H1 (cell line): Measurements from ENCODE around the gene SLC39A13. TPM values are rescaled to one million over a fixed set of nuclear protein-coding genes. Genes with fewer than 3 reads are reported as not detected.

Experiments
- CTCF ChIA-PET: fragments of 300-600 bp; sonication (Branson Sonifier 250); formaldehyde crosslinking; loops from one replicate; lab custom pipeline; 2021; ENCODE audit not compliant: partially characterized antibody; lab: Charles Lee
- POLR2A ChIA-PET: fragments of 300-600 bp; sonication (Branson Sonifier 250); formaldehyde crosslinking; loops from one replicate; lab custom pipeline; 2021; ENCODE audit warnings: inconsistent platforms; ENCODE audit not compliant: partially characterized antibody; lab: Charles Lee
- DNase-seq, 2 experiments: peaks; one replicate each; pipeline versions ENCODE4 v3.0.0 to v3.0.0-alpha.2; 2010 to 2022; ENCODE audit warnings: low spot score in 2 of 2, low read depth in 1 of 2, mixed read lengths in 1 of 2
- FAIRE-seq: peaks from 2 replicates; lab custom pipeline; 2011; peaks lifted over from hg19 to GRCh38; lab: Jason Lieb, UNC
- H2AFZ ChIP-seq: 2 replicates; pipeline ENCODE4 v1.8.1; 2012; ENCODE audit warnings: low read length, inconsistent platforms
- H2AK5ac ChIP-seq: 2 replicates; pipeline ENCODE4 v1.6.1; 2013; ENCODE audit warnings: low read depth, low read length
- H2BK120ac ChIP-seq: replicated peaks from 2 replicates; pipeline ENCODE3; 2013; ENCODE audit warnings: low read depth, low read length, inconsistent platforms
- H2BK12ac ChIP-seq: 2 replicates; pipeline ENCODE4 v1.6.1; 2013; ENCODE audit warnings: low read depth, low read length
- H2BK15ac ChIP-seq: 2 replicates; pipeline ENCODE4 v1.6.1; 2013; ENCODE audit warnings: low read length
- H2BK20ac ChIP-seq: 2 replicates; pipeline ENCODE4 v1.6.1; 2013; ENCODE audit warnings: low read length
- H2BK5ac ChIP-seq: 2 replicates; pipeline ENCODE4 v1.6.1; 2013; ENCODE audit warnings: low read depth, low read length
- H3K14ac ChIP-seq: 2 replicates; pipeline ENCODE4 v1.6.1; 2013; ENCODE audit warnings: inconsistent platforms; ENCODE audit not compliant: insufficient read length
- H3K18ac ChIP-seq: 2 replicates; pipeline ENCODE4 v1.6.1; 2013; ENCODE audit warnings: low read length; ENCODE audit errors: extremely low read depth
- H3K23ac ChIP-seq: 2 replicates; pipeline ENCODE4 v1.6.1; 2013; ENCODE audit warnings: inconsistent platforms; ENCODE audit not compliant: insufficient read length
- H3K23me2 ChIP-seq: 2 replicates; pipeline ENCODE4 v1.6.1; 2013; ENCODE audit warnings: low read depth, low read length
- H3K27ac ChIP-seq: 2 replicates; pipeline ENCODE4 v1.6.1; 2011; ENCODE audit warnings: low read depth, low read length, inconsistent platforms
- H3K27me3 ChIP-seq, 4 experiments: replicated peaks in 1 of 4; 1 replicate in 1 of 4; 2 replicates in 3 of 4; pipeline versions ENCODE4 v1.6.1 to v1.8.1; 2011 to 2013; ENCODE audit warnings: low read length in 3 of 4, mild to moderate bottlenecking in 3 of 4, inconsistent platforms in 2 of 4, mixed read lengths in 2 of 4, moderate library complexity in 1 of 4; ENCODE audit not compliant: control insufficient read depth in 3 of 4, insufficient read depth in 3 of 4; ENCODE audit errors: extremely low read depth in 1 of 4
- H3K36me3 ChIP-seq, 4 experiments: 2 replicates each; pipeline versions ENCODE4 v1.6.1 to v1.8.1; 2011 to 2013; ENCODE audit warnings: mild to moderate bottlenecking in 4 of 4, low read length in 3 of 4, moderate library complexity in 2 of 4, control low read depth in 1 of 4, inconsistent platforms in 1 of 4; ENCODE audit not compliant: insufficient read depth in 4 of 4, control insufficient read depth in 2 of 4
- H3K4ac ChIP-seq: replicated peaks from 2 replicates; pipeline ENCODE3; 2013; ENCODE audit warnings: low read length, low read depth, mixed read lengths, inconsistent platforms; ENCODE audit not compliant: insufficient read length
- H3K4me1 ChIP-seq, 4 experiments: replicated peaks in 1 of 4; 1 replicate in 1 of 4; 2 replicates in 3 of 4; pipeline versions ENCODE4 v1.6.1 to v1.8.1; 2011 to 2013; ENCODE audit warnings: low read length in 3 of 4, inconsistent platforms in 2 of 4, mixed read lengths in 1 of 4; ENCODE audit not compliant: insufficient read depth in 4 of 4, control insufficient read depth in 3 of 4
- H3K4me2 ChIP-seq, 2 experiments: 2 replicates each; pipeline versions ENCODE4 v1.6.1 to v1.8.1; 2011 to 2013; ENCODE audit warnings: low read depth in 2 of 2, low read length in 2 of 2, control low read depth in 1 of 2, inconsistent platforms in 1 of 2, mild to moderate bottlenecking in 1 of 2; ENCODE audit not compliant: insufficient read depth in 1 of 2
- H3K4me3 ChIP-seq, 4 experiments: fragments of 200-600, 300-600 bp in 1 of 4; sonication (generic), shearing (Covaris generic), sonication (Bioruptor Twin) in 1 of 4; 2 replicates each; pipeline versions ENCODE4 v1.5.1 to v1.8.1; 2011 to 2016; ENCODE audit warnings: low read length in 4 of 4, low read depth in 3 of 4, control low read depth in 2 of 4, inconsistent platforms in 2 of 4, mild to moderate bottlenecking in 2 of 4, mixed read lengths in 1 of 4, moderate library complexity in 1 of 4; ENCODE audit not compliant: insufficient read depth in 2 of 4; ENCODE audit errors: extremely low read depth in 1 of 4
- H3K56ac ChIP-seq: replicated peaks from 2 replicates; pipeline ENCODE3; 2013; ENCODE audit warnings: low read depth, mild to moderate bottlenecking, mixed read lengths, low read length, inconsistent platforms; ENCODE audit not compliant: insufficient read length
- H3K79me1 ChIP-seq: 2 replicates; pipeline ENCODE4 v1.6.1; 2013; ENCODE audit warnings: low read depth, low read length, control low read depth
- H3K79me2 ChIP-seq, 2 experiments: 2 replicates each; pipeline versions ENCODE4 v1.6.1 to v1.8.1; 2012 to 2013; ENCODE audit warnings: low read length in 2 of 2, mild to moderate bottlenecking in 2 of 2, inconsistent platforms in 1 of 2; ENCODE audit not compliant: insufficient read depth in 2 of 2, control insufficient read depth in 1 of 2
- H3K9ac ChIP-seq, 4 experiments: replicated peaks in 1 of 4; 1 replicate in 1 of 4; 2 replicates in 3 of 4; pipeline versions ENCODE4 v1.6.1 to v1.8.1; 2011 to 2013; ENCODE audit warnings: low read depth in 3 of 4, low read length in 3 of 4, control low read depth in 2 of 4, mild to moderate bottlenecking in 2 of 4, moderate library complexity in 2 of 4, inconsistent platforms in 1 of 4; ENCODE audit errors: extremely low read depth in 1 of 4
- H3K9me3 ChIP-seq, 2 experiments: 2 replicates each; pipeline versions ENCODE4 v1.6.1 to v1.8.1; 2012 to 2013; ENCODE audit warnings: mild to moderate bottlenecking in 2 of 2, moderate library complexity in 2 of 2, control low read depth in 1 of 2, inconsistent platforms in 1 of 2, low read depth in 1 of 2, low read length in 1 of 2, mixed read lengths in 1 of 2; ENCODE audit not compliant: insufficient read depth in 2 of 2
- H4K20me1 ChIP-seq, 2 experiments: replicated peaks in 1 of 2; 2 replicates each; pipeline versions ENCODE3 to v1.8.1; 2011 to 2013; ENCODE audit warnings: inconsistent platforms in 2 of 2, low read length in 2 of 2, mild to moderate bottlenecking in 1 of 2; ENCODE audit not compliant: insufficient read depth in 2 of 2, control insufficient read depth in 1 of 2
- H4K5ac ChIP-seq: 2 replicates; pipeline ENCODE4 v1.6.1; 2013; ENCODE audit warnings: low read length, low read depth, mixed read lengths, inconsistent platforms; ENCODE audit not compliant: insufficient read length
- H4K8ac ChIP-seq: 2 replicates; pipeline ENCODE4 v1.8.0; 2013; ENCODE audit warnings: mild to moderate bottlenecking, moderate library complexity, low read length, inconsistent platforms; ENCODE audit not compliant: insufficient read depth; ENCODE audit errors: extremely low read depth
- H4K91ac ChIP-seq: replicated peaks from 2 replicates; pipeline ENCODE3; 2013; ENCODE audit warnings: low read length, mixed read lengths, inconsistent platforms; ENCODE audit not compliant: insufficient read length
- ATF2 ChIP-seq: IDR thresholded peaks from 2 replicates; pipeline ENCODE4 v1.6.1; 2012; ENCODE audit warnings: low read length, inconsistent platforms
- CREB1 ChIP-seq: IDR thresholded peaks from 2 replicates; pipeline ENCODE4 v1.6.1; 2012; ENCODE audit warnings: inconsistent platforms
- NANOG ChIP-seq: IDR thresholded peaks from 2 replicates; pipeline ENCODE4 v1.6.1; 2011; ENCODE audit warnings: low read length, low read depth, mild to moderate bottlenecking, inconsistent platforms; ENCODE audit not compliant: insufficient read depth, poor library complexity, severe bottlenecking
- POLR2AphosphoS5 ChIP-seq: IDR thresholded peaks from 2 replicates; pipeline ENCODE4 v1.6.1; 2011; ENCODE audit warnings: low read depth, low read length
- RAD21 ChIP-seq, 2 experiments: IDR thresholded peaks in 1 of 2; conservative IDR thresholded peaks in 1 of 2; 2 replicates each; pipeline ENCODE4 v1.6.1; 2011; ENCODE audit warnings: low read depth in 2 of 2, low read length in 2 of 2, improper control_type of control experiment in 1 of 2, inconsistent platforms in 1 of 2, mild to moderate bottlenecking in 1 of 2, moderate library complexity in 1 of 2
- RNF2 ChIP-seq: fragments of 200-900, 300-1000 bp; sonication (generic); IDR thresholded peaks from 2 replicates; pipeline ENCODE4 v1.7.1; 2016; ENCODE audit warnings: borderline replicate concordance, low read depth, mild to moderate bottlenecking, antibody characterized with exemption, low read length; ENCODE audit not compliant: poor library complexity, severe bottlenecking; ENCODE audit errors: missing control alignments
- SIX5 ChIP-seq: IDR thresholded peaks from 2 replicates; pipeline ENCODE4 v1.6.1; 2011; ENCODE audit warnings: mild to moderate bottlenecking, low read depth, low read length
- SP1 ChIP-seq: IDR thresholded peaks from 2 replicates; pipeline ENCODE4 v1.6.1; 2011; ENCODE audit warnings: low read depth, low read length
- SP4 ChIP-seq: IDR thresholded peaks from 2 replicates; pipeline ENCODE4 v1.6.1; 2012; ENCODE audit warnings: low read length, inconsistent platforms
- WGBS, 2 experiments: shearing (Covaris generic) in 1 of 2; methylation state at CpG; one replicate each; pipeline versions ENCODE4 v1.1.6 to v1.1.7; 2013 to 2015; ENCODE audit warnings: low lambda C conversion rate in 2 of 2, mixed read lengths in 2 of 2, inconsistent platforms in 1 of 2, low coverage in 1 of 2, missing lambda C conversion rate in 1 of 2; ENCODE audit not compliant: insufficient replicate concordance in 2 of 2, insufficient coverage in 1 of 2, insufficient read length in 1 of 2; ENCODE audit errors: extremely low coverage in 1 of 2, missing lambda C conversion rate in 1 of 2; 5-methylcytosine and 5-hydroxymethylcytosine counted together
- polyA plus RNA-seq, 7 experiments: library from polyadenylated mRNA; depleted of rRNA in 3 of 7; stranded (reverse) in 5 of 7; unstranded in 2 of 7; fragments of >200 nt in 5 of 7; fragments of 200-250 nt in 2 of 7; gene quantifications; 1 replicate in 5 of 7; 2 replicates in 1 of 7; 4 replicates in 1 of 7; pipeline versions ENCODE4 v1.2.1 to v1.2.3, GENCODE V29; 2011 to 2013; ENCODE audit warnings: missing spikeins in 2 of 7, mixed read lengths in 2 of 7
- total RNA-seq: library from RNA; stranded (reverse); fragmentation: NEBNext Ultra II Directional; extraction: Animal tissue kit (Norgen Biotek cat#: 25700); gene quantifications from 2 replicates; pipeline ENCODE4 v1.2.1, GENCODE V29; 2021

Gene SLC39A13
- total and polyA plus RNA-seq, 2 of the 8 experiments (the other 6 are each of a cell fraction or from before 2014, with no cell fraction given): 23.2 to 30.0 TPM

- no peak for DNase-seq
- FAIRE-seq: no peak
- no peaks in the 10 kb centered on the region for H3K36me3 ChIP-seq
- H4K91ac ChIP-seq: peak overlapping the region; percentile 19
- H3K4me2 ChIP-seq: no peak overlapping the region
- H3K9ac ChIP-seq: no peak overlapping the region; a peak in 1 of 7 replicates
- H3K79me1 ChIP-seq: no peaks in the 10 kb centered on the region
- H3K4me1 ChIP-seq: peaks cover 0 to 5% (median 0%) of the 10 kb centered on the region in 4 experiments; a peak in 1 of 7 replicates
- no peak overlapping the region for H3K56ac ChIP-seq
- no peak overlapping the region for H4K5ac ChIP-seq
- no peak overlapping the region for H2BK120ac ChIP-seq
- POLR2A ChIA-PET: interaction anchor here (1.4 to 2.2 kb wide), 2 partner anchors 11 to 17 kb away, joined by 3 to 5 read pairs; no protein-coding TSS in a partner anchor
- 81% methylated on average over 4 of the region's 4 CpGs; no CpG with 5 or more reads in 1 of the 2 experiments for WGBS, 2 experiments
- H3K14ac ChIP-seq: no peak overlapping the region
- no peak overlapping the region for H3K18ac ChIP-seq
- peaks cover 0 to 2% of the 10 kb centered on the region in 2 experiments for H4K20me1 ChIP-seq
- no peaks in the 10 kb centered on the region for H3K27me3 ChIP-seq
- no peak overlapping the region for H3K23ac ChIP-seq
- peak overlapping the region; percentile 80; the same call in 1 of the 2 replicates for H2BK12ac ChIP-seq
- H2BK20ac ChIP-seq: no peak overlapping the region
- CTCF ChIA-PET: interaction anchor here (2.3 kb wide), 1 partner anchor 9 kb away, joined by 11 read pairs; no protein-coding TSS in a partner anchor
- peak overlapping the region; percentile 59; the same call in 1 of the 2 replicates for H2AFZ ChIP-seq
- peak overlapping the region; percentile 20 for H3K4ac ChIP-seq
- no peaks in the 10 kb centered on the region for H3K79me2 ChIP-seq
- 0 out of 2 replicates have a peak overlapping the region, but pooled peaks have one; percentile 72 for H2BK15ac ChIP-seq
- no peak for TF ChIP-seq RNF2
- no peak for TF ChIP-seq ATF2
- TF ChIP-seq POLR2AphosphoS5: no peak
- no peak for TF ChIP-seq SP4
- TF ChIP-seq SP1: no peak
- no peak for TF ChIP-seq NANOG
- no peak for TF ChIP-seq RAD21 (IDR thresholded peaks at IDR 0.05 in 1 of 2, conservative IDR thresholded peaks at IDR 0.05 in 1 of 2; ENCODE audit: low read depth in 2 of 2, low read length in 2 of 2)
- no peak for TF ChIP-seq SIX5
- TF ChIP-seq CREB1: no peak
- TF ChIP-seq, all 59 proteins: peak for 0
- Histone ChIP-seq H3K9me3 (no peaks in the 10 kb centered on the region), H2AK5ac (no peak overlapping the region), H3K23me2 (peaks cover 9% of the 10 kb centered on the region; the same call in 1 of the 2 replicates), H4K8ac (no peak overlapping the region), H2BK5ac (no peak overlapping the region), H3K27ac (no peak overlapping the region), H3K4me3 (no peak overlapping the region)
Measured at GRCh38 chr11:47383071-47383470, 25.3 kb upstream of the SLC39A13 start.
